Activated CD8-positive, alpha-beta memory T cell treated with anti-CD3 and anti-CD28 coated beads for 4 hours (primary cell): ENCODE data around the gene RAB40B.

Experiments
- DNase-seq, 2 donors: peaks; one replicate each; pipeline ENCODE4 v3.0.0-alpha.2; 2020; ENCODE audit warnings: low read depth in 2 of 2

The RAB40B gene

GRCh38 chr17:82615084-82616020, 83.1 kb downstream of the RAB40B start:
- no peak for DNase-seq

GRCh38 chr17:82614095-82614631, 84.3 kb downstream of the RAB40B start:
- DNase-seq: no peak

- DNase-seq: no peak
Observed at GRCh38 chr17:82613283-82614094, 85.0 kb downstream of the RAB40B start.

GRCh38 chr17:82611140-82612058, 87.1 kb downstream of the RAB40B start:
- no peak for DNase-seq

- DNase-seq: no peak
Observed at GRCh38 chr17:82609655-82610054, 88.8 kb downstream of the RAB40B start.

- no peak for DNase-seq
Observed at GRCh38 chr17:82608816-82609215, 89.7 kb downstream of the RAB40B start.

GRCh38 chr17:82605939-82606600, 92.4 kb downstream of the RAB40B start:
- no peak for DNase-seq
